Fibroblast of skin of left biceps (primary cell): ENCODE data around the gene RNASET2.
"Not testable (repeated sequence)": the region's sequence is repeated elsewhere in the genome, so short reads cannot be mapped to it uniquely, and the experiment has no call there.

Experiments used
- DNase-seq, 2 experiments: peaks; one replicate each; pipeline ENCODE4 v3.0.0-alpha.2; 2013; ENCODE audit warnings: low read depth in 2 of 2

Gene RNASET2

GRCh38 chr6:166903027-166903426 is 53.3 kb downstream of the RNASET2 start:
- DNase-seq: no peak

- no peak for DNase-seq
Measured at GRCh38 chr6:166902211-166902755, 54.1 kb downstream of the RNASET2 start.

- no peak for DNase-seq
Measured at GRCh38 chr6:166901626-166902025, 54.7 kb downstream of the RNASET2 start.

- DNase-seq: no peak
Measured at GRCh38 chr6:166900956-166901607, 55.3 kb downstream of the RNASET2 start.

GRCh38 chr6:166900130-166900708 is 56.1 kb downstream of the RNASET2 start:
- DNase-seq: no peak

GRCh38 chr6:166898910-166899309 is 57.4 kb downstream of the RNASET2 start:
- no peak for DNase-seq

- not testable (repeated sequence) for DNase-seq
Measured at GRCh38 chr6:166894614-166895013, 61.7 kb downstream of the RNASET2 start.

GRCh38 chr6:166892472-166892871 is 63.9 kb downstream of the RNASET2 start:
- not testable (repeated sequence) for DNase-seq

- DNase-seq: not testable (repeated sequence)
Measured at GRCh38 chr6:166886773-166887172, 69.6 kb downstream of the RNASET2 start.

- not testable (repeated sequence) for DNase-seq
Measured at GRCh38 chr6:166884958-166885357, 71.4 kb downstream of the RNASET2 start.

GRCh38 chr6:166879594-166879993 is 76.8 kb downstream of the RNASET2 start:
- DNase-seq: no peak
